Measurements from ENCODE around the gene BCL11A.

GRCh38 chr2:60551240-60552077, 2.0 kb downstream of the BCL11A start:
- no peak for TF ChIP-seq CTCF (IDR thresholded peaks at IDR 0.05; ENCODE audit: low read depth, low read length, poor library complexity, severe bottlenecking)
- TF ChIP-seq EZH2phosphoT487 (IDR thresholded peaks at IDR 0.05; ENCODE audit: borderline replicate concordance, low read length): no peak

All from DOHH2 (cell line).